Epithelial cell of prostate (primary cell): ENCODE measurements around the gene PDZK1.
"Not testable (repeated sequence)": the region's sequence is repeated elsewhere in the genome, so short reads cannot be mapped to it uniquely, and the experiment has no call there.

Experiments
- DNase-seq: peaks from one replicate; pipeline ENCODE4 v3.0.0-alpha.2; 2011; ENCODE audit warnings: low read depth, low spot score
- H3K27ac ChIP-seq: fragments of 450-650 bp; 2 replicates; pipeline ENCODE4 v1.5.1; 2017; ENCODE audit warnings: mild to moderate bottlenecking

Gene PDZK1

DNA sequence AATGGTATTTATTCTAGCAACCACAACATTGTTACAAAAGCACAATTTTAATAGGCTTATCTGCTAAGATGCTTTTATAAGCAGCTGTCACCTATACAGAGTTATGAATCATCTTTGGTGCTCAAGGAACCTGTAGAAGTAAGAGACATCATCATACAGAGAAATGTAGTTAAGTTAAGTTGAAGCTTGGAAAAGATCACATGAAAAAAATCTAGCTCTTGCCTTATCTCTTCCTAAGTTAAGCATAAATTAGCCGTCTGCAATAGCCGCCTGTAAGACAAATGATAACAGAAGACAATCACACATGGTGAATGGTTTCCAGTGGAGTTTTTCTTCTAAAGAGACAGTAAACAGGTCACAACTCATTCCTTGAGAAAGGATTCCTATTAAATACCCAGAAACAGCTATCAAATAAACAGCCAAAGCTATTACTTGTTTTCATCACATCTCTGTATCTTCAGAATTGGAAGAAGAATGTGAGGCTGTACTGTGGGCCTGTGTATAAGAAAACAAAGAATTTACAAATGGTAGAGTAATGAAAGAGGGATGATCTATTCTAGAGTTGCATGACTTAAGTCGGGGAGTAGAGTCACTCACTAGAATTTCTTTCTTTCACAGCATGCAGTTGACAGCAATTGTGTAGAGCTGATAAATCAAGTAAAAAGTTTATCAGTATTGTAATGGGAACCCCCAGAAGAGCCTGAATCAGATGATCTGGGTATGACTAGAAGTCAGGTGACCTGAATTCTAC is 36.0 kb downstream of the PDZK1 start:
- DNase-seq, H3K27ac ChIP-seq: not testable (repeated sequence)

DNA sequence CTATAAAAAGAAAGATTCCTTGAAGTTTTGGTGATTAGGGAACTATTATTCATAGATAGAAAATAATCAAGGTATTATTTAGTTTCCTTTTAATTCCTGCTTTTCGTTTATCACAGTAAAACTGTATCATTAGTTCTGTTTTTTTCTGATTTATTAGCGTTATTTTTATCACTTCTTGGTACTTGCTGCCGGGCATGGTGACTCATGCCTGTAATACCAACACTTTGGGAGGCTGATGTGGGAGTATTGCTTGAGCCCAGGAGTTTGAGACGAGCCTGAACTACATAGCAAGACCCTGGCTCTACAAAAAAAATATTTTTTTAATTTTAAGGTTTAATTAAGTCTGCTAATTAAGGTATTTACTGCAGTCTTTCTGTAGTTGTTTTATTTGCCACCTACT is 42.2 kb downstream of the PDZK1 start:
- not testable (repeated sequence) for H3K27ac ChIP-seq, DNase-seq

- DNase-seq, H3K27ac ChIP-seq: not testable (repeated sequence)
These were observed 44.7 kb downstream of the PDZK1 start for GRCh38 chr1:145662502-145662901.

DNA sequence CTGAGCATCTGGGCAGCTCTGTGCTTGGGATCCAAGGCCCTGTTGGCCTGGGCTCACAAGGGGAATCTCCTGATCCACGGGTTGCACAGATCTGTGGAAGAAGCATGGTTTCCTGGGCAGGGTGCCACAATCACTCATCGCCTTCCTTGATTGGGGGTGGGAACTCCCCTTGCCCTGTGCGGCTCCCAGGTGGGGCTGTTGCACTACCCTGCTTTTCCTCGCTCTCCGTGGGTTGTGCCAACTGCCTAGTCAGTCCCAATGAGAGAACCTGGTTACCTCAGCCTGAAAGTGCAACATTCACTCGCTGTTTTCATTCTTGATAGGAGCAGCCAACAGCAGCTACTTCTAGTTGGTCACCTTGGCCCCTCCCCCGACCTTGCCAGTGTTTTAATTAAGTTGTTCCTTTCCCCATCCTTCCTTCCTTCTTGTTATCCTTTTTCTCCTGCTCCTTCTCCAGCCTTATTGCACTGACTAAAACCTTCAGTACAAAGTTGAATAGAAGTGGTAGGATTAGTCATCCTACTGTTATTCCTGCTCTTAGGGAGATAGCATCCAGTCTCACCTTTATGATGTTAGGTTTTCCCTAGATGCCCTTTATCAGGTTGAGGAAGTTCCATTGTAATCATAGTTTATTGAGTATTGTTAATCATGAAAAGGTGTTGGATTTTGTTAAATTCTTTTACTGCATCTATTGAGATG is 50.8 kb downstream of the PDZK1 start:
- not testable (repeated sequence) for H3K27ac ChIP-seq, DNase-seq

DNA sequence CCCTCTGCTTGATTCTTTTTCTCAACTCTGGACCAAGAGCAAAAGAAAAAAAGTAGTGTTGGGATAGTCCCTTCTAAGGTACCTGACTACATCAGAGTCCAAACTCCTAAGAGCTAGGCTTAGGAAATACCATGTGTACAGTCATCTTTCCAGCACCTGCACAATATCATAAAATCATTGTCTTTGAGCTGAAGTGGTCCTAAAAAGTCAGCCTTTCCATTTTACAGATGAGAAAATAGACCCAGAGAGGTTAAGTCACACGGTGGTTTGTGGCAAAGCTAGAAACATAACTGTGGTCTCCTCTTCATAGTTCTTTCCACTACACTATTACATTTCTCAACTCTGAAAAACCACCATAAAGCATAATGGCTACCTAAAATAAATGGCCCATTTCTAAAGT is 63.2 kb downstream of the PDZK1 start:
- H3K27ac ChIP-seq, DNase-seq: not testable (repeated sequence)

DNA sequence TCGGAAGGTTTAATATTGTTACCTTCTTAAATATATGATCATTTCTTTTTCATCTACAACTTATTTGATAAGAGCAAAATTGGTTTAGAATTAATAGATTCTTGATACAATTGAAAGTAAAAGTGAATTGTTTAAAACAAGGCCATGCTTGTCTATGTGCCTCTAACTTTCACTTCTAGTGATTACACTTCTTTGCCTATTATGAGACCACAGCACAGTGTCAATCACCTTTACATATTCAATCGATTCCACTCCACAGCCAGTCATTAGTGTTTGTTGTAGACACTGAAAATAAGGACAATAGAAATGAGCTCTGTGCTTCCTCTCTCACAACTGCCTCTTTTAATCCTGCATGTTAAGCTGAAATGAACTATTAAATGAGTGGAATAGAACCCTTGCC is 65.3 kb downstream of the PDZK1 start:
- not testable (repeated sequence) for H3K27ac ChIP-seq, DNase-seq

- not testable (repeated sequence) for H3K27ac ChIP-seq, DNase-seq
These were observed 70.9 kb downstream of the PDZK1 start for GRCh38 chr1:145636237-145636636.

GRCh38 chr1:145622177-145622576 is 85.0 kb downstream of the PDZK1 start:
- H3K27ac ChIP-seq, DNase-seq: not testable (repeated sequence)
